HG03280 (cell line): ENCODE results near the gene SLFN14.
"Not testable (repeated sequence)": the region's sequence is repeated elsewhere in the genome, so short reads cannot be mapped to it uniquely, and the experiment has no call there.

Source experiments
- ATAC-seq: cut with Tn5 transposase; IDR thresholded peaks from one replicate; pipeline ENCODE4 v1.9.1; 2021; ENCODE audit warnings: mild to moderate bottlenecking, moderate library complexity; ENCODE audit not compliant: unreplicated experiment

Gene SLFN14

DNA sequence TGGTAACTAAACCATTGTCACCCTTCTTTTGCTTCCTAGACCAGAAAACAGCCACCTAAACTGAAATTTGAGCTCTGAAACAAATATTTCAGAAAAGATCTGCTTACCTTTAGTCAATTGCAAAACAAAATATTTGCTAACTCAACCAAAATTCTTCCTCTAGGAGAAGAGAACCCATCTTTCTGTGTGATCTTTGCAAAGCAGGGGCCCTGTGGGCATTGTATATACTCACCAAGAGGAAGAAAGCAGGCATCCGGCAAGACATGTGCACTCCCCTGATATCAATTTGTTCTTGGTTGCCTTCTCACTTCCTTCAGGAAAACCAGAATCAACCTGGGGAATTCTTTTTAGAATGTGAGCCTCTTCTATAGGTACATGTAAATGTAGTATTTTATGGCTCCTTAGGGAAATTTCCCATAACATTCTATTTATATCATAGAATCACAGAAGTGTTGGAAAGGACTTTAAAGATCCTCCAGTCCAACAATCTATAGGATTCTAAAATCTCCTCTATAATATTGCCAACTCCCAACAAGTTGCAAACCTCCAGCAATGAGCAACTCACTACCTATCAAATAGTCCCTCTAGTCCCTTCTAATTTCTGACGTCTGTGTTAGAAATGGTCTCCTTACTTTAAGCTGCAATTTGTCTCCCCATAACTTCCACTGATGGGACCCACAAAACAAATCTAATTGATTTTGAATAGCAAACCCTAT, 966 bp downstream of the SLFN14 start:
- no peak for ATAC-seq

DNA sequence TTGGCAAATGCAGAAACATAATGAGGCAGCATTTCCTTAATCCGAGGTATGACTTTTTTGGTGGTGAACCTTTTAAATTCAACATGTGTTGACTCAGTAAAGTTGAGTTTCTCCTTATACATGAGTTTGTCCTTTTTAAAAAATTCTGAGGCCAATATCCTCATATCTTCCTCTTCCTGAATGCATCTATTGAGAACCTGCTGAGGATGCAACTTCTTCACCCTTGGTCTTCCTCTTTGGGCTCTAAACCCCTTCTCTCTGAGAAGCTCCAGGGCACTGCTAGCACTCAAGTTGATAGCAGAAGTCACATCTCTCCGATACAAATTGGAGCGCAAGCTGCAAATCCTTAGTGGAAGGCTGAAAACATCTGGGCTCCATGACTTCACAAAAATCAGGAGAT, 3.3 kb downstream of the SLFN14 start:
- no peak for ATAC-seq

DNA sequence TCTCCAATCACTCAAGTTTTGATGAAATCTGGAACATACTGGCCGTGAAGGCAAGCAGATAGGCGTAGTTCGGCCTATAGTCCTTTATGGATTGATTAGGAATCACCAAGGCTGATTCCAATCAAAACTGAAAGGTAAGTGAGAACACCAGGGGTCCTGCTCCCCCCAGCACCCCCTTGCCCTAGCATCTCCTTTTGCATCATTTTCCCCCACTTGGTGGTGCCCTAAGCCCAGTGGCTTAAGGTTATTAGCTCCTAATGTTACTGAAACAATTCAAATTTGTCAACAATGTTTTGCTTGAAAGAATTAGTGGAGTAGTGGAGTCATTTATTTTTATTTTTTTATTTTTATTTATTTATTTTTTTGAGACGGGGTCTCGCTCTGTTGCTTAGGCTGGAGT, 4.9 kb downstream of the SLFN14 start:
- ATAC-seq: no peak

DNA sequence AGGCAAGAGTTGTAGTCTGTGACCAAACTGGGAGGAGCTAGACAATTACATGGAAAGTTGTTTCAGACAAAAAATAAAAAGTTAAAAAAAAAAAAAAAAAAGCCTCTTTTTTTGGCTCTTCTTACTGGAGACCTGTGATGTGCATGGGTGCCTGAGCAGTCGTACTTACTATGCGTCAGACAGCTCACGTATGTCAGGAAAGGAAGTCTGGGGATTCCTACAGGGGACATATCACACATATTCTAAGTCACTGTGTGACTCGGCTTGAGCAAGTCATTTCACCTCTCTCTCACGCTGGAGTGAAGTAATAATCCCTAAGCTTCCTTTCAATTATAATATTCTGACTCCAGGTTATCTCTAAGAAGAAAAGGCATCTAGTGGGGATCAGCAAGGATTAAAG, 6.0 kb downstream of the SLFN14 start:
- ATAC-seq: no peak

DNA sequence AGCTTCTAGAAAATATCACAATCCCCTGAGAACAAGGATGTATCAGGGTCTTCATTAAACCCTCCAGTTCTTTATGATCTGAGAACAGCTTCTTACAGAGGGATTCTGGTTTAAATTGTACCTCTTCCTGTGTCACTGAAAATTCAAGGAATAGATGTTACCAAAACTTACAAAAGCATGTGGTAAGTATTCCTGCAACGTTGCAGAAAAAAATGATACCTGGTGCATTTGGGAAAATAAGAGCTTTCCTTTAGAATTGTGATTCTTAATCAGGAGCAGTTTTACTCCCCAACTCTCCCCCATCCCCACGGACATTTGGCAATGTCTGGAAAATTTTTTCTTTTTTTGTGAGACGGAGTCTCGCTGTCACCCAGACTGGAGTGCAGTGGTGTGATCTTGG, 7.3 kb downstream of the SLFN14 start:
- ATAC-seq: no peak

DNA sequence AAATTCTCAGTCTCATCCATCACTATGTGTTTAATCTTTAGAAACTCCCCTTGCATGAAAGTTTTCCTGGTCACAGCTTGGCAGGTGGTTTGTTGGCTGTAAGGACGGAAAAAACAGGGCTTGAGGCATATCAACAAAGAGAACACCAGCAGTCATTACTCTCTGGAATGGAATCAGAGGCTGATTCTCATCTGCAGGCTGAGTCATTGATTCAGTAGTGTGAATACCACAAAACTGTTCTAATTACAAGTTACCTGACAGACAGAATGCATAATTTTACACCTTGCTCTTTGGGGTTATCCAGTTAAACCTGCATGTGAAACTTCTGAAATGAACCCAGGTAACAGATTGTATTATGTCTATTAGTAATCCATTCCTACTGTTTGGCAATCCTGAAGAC, 11.6 kb downstream of the SLFN14 start:
- ATAC-seq: no peak

DNA sequence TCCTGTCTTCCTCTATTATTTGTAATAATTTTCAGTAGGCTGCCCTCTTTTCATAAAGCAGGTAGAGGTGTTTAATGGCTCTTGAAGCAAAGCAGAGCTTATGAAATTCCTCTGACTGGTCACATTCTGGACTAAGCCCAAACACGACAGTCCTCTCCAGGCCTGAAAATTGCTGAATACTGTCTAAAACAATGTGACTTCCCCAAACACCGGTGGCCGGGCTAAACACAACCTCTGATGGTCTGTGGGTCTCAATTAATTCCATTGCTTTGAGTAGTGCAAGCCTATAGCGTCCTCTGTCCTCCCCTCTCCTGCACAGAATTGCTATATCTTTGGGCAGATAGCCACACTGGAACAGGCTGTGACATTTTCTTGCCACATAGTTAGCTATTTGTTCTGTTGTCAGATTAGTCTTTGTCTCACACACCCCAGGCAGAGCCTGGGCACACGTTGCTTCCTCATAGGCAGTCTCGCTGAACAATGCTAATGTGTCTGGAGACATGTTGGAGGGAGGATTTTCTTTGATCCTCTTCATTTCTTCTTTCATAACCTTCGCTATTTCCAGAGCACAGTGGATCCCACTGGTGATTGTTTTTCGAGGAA, 12.3 kb downstream of the SLFN14 start:
- ATAC-seq: no peak

DNA sequence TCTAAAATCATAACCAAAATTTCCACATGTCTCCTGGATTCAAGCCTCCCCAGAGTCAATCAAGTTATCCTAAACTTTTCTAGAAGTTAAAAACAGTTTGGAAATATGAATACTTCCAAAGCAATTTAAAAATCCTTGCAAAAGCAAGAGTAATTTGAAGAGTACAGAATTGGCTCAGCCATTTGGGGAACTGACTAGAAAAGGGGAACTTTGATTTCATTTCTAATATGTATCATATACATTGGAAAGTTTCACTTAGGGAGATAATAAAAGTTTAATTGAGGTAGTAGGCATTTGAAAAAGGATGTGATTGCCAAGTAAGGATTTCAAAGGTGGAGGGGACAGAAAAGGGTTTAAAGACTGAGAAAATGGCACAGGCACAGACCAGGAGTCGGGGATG, 14.1 kb downstream of the SLFN14 start:
- ATAC-seq: no peak

DNA sequence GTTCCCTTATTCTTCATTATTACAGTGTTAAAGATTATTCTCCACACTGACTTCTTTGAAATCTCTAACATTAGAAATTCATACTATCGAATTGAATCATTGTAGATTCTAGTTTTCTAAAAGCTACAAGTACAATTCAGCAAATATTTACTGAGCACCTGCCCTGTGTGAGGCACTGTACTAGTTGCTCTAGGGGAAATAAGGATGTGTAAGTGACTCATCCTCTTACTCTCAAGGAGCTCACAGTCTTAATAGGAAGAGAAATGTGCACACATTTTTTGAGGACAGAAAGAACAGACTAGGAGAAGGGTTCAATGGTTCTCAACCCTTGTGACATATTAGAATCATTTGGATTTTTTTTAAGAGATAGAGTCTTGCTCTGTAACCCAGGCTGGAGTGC, 15.5 kb downstream of the SLFN14 start:
- no peak for ATAC-seq

DNA sequence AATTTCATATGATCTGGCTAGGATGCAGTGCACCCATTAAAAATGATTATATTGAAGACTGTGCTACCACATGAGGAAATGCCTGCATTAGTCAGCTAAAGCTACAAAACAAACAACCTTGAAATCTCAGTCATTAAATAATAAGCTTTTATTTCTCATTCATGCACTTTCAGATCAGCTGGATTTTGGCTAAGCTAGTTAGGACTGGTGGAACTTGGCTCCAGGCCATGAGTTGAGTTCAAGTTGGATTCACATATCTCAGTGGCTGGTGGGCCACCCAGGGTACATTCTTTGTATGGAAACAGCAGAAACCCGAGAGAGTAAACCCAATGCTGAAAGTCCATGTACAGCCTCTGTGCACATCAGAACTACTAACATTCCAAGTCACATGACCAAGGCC, 16.8 kb downstream of the SLFN14 start:
- ATAC-seq: no peak

DNA sequence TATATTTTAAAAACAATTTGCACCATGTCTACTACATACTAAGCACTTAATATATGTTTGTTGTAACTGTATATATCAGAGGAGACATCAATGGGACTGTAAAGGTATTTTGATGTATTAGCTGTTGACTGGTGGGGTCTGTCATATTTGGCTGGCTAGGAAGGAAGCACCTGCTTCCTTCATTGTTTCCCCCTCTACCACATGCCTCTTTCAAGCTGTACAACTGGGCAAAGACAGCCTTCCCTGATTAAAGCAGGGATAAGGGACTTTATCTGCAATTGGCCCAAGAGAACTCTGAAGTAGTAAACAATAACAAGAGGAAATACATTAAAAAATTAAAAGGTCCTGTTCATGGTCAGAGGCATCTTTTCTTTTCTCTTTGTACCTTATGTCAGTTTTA, 17.6 kb downstream of the SLFN14 start:
- no peak for ATAC-seq

DNA sequence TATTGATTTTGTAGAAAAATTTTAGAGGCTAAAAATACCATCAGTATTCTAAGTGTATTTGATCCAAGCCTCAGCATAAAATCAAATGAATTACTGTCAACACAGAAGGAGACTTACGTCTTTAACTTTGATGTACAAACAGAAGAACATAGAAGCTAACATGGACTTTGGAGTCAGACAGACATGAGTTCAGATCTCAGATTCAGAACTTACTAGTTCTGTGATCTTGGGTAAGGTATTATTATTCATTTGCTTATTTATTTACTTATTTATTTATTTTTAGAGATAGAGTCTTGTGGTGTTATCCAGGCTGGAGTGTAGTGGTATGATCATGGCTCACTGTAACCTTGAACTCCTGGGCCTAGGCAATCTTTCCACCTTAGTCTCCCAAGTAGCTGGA, 19.2 kb downstream of the SLFN14 start:
- ATAC-seq: no peak

DNA sequence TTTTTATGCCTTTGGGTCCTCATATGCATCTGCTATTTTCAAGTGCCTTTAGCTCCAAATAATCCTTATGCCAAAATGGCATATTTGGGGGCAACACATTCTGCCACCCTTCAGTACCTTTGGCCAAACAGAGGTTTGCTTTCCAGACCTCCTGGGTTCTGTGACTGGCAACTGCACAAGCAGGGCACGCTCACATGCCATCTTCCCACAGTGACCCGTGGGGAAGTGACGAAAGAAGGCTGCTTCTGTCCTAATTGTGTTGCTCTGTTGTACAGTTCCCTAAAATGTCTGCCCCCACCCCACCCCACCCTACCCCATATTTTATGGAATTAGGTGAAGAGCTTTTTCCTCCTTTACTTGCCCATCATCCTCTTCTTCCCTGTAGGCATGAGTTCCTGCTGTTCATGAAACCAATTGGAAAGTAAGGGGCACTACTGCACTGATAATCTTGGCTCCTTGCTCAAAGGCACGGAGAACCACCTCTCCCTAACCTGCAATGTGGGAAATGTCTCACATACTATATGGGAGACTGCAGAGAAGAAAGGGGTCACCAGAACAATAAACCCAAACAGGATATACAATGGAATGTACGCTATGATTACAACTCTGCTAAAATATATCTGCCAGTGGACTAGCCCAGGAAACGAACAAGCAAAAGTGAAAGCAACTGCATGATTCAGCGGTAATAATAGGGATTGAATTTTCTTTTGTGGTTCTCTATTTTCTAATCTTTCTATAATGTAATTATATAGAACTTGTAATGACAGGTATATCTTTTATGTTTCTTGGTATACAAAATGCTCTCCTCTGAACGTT, 19.8 kb downstream of the SLFN14 start:
- ATAC-seq: no peak

DNA sequence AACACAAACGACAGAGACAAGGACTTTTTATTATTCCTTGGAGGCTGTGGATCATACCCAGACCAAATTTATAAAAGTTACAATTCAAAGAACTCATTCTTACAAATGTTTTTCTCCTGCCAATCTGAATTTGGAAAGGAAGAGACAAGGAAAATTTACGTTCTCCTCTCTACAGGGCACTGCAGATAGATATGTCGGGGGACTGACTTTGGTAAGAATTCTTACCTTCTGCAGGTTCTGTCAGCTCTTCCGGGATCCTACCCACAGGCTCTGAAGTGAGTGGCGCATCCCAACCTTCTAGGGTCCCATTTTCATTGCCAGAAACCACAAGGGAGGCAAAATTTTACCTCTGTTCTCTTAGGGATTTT, 21.0 kb downstream of the SLFN14 start:
- no peak for ATAC-seq

DNA sequence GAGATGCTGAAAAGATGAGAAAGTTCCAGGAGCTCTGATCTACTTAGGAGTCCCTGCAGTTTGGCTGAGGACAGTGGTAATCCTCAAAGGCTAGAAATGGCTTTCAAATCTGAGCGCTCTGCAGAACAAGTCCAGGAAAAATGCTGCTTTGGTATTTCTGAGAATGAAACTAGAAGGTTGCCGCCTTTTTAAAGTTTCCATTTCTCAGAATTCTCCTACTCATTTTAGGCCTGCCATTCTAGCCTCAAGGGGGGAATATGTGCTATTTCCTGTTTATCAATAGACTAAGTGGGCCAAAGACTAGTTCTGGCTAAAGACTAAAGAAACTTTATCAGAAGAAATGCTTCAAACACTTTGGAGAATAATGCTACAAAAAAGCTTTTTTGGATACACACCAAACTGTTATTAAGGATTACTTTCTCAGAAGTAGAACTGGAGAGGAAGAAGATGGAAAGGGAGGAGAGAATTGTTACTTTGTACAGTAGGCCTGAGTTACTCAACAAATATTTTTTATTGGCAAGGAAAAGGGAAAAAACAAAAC, 22.9 kb downstream of the SLFN14 start, which contains the start of gene SLFN12L:
SLFN12L (minus strand) TSS at position 78 of the 541 bp plus-strand sequence. CDS start 15,314 bp downstream, outside the sequence.
- no peak for ATAC-seq

DNA sequence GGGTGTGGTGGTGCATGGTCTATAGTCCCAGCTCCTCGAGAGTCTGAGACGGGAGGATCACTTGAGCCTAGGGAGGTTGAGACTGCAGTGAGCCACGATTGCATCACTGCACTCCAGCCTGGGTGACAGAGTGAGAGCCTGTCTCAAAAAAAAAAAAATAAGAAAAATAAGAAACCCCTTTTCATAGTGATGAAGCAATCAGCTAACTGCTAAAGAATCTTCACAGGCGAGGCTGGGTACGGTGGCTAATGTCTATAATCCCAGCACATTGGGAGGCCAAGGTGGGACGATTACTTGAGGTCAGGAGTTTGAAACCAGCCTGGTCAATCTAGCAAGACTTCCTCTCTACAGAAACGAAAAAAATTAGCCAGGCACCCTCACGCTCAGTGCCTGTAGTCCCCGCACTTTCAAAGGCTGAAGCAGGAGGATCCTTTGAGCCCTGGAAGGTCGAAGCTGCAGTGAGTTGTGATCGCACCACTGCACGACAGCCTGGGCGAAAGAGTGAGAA, 23.9 kb downstream of the SLFN14 start:
- ATAC-seq: no peak

DNA sequence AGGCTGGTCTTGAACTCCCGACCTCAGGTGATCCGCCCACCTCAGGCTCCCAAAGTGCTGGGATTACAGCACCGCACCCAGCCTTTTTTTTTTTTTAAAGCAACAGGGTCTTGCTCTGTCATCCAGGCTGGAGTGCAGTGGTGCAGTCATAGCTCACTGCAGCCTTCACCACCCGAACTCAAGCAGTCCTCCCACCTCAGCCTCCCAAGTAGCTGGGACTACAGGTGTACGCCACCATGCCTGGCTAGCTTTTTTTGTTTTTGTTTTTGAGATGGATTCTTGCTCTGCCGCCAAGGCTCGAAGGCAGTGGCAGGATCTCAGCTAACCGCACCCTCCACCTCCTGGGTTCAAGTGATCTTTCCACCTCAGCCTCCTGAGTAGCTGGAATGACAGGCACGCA, 25.2 kb downstream of the SLFN14 start:
- not testable (repeated sequence) for ATAC-seq

DNA sequence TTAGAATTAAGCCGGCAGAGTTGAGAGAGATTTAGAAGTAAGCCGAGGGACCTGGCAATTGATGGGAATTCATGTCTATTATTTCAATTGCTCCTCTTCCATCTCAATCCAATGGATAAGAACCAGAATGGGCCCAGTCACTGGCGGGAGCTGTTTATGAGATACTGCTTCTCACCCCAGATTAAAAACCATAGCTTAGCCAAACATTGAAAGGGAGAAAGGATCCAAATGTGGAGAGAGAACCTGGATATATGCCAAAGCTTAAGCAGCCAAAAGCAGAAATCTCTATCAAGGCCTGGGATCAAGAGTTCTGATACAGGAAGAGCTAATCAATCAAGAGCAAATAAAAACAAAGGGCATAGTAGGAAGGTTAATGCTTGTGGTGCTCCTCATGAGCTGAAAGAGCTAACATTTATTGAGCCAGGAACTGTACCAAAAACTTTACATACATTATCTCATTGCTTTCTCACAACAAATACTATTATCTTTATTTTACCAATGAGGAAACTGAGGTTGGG, 26.0 kb downstream of the SLFN14 start:
- no peak for ATAC-seq

DNA sequence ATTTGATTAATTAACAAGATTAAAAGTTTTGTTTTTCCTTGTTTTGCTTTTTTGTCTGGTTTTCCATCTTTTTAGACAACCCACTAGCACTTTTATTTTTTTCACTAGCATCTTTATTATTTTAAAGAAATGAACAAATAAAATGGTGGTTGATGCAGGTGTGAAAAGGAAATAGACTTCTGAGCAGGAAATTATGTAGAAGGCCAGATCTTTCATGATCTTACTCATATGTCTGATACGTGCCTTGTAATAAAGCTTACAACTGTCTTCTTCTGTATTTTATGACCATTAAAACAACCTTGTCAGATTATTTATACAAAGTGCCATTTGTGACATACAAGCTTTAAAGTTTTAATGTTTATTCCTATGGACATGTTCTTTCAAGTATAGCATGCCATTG, 29.5 kb downstream of the SLFN14 start:
- ATAC-seq: no peak

DNA sequence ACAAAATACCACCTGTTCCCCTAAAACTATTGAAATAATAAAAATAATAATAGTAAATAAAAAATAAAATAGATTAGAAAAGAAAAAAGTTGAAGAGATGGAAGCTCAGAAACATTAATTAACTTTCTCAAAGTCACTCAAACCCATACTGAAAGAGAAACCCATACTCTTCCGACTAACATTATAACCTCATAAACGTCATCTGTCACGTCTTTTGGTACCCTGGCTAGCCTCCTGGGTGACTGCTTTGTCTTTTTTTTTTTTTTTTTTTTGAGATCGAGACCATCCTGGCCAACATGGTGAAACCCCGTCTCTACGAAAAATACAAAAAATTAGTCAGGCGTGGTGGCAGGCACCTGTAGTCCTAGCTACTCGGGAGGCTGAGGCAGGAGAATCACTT, 30.8 kb downstream of the SLFN14 start:
- no peak for ATAC-seq

DNA sequence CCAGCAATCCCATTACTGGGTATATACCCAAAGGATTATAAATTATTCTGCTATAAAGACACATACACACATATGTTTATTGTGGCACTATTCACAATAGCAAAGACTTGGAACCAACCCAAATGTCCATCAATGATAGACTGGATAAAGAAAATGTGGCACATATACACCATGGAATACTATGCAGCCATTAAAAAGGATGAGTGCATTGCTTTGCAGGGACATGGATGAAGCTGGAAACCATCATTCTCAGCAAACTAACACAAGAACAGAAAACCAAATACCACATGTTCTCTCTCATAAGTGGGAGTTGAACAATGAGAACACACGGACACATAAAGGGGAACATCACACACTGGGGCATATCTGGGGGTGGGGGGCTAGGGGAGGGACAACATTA, 31.3 kb downstream of the SLFN14 start:
- not testable (repeated sequence) for ATAC-seq
